Left ventricle myocardium superior (tissue), 1 donor: Measurements from ENCODE around the gene JUND. TPM values are rescaled to one million over a fixed set of nuclear protein-coding genes. Genes with fewer than 3 reads are reported as not detected.
A peak's percentile ranks its signal among the peaks of the same experiment; 100 is the strongest.
"Not testable (repeated sequence)": the region's sequence is repeated elsewhere in the genome, so short reads cannot be mapped to it uniquely, and the experiment has no call there.

Source experiments
- ATAC-seq: fragments of 200-7000 bp; cut with Tn5 transposase; one replicate; pipeline ENCODE4 v1.9.1; 2020; ENCODE audit warnings: mild to moderate bottlenecking, moderate library complexity
- DNase-seq: peaks from one replicate; pipeline ENCODE4 v3.0.0-alpha.2; 2020
- intact Hi-C: fragments of 100-400 bp; cut with micrococcal nuclease; formaldehyde crosslinking; loops from one replicate; pipeline ENCODE4 v1.11.0; 2022
- long read RNA-seq: library from polyadenylated mRNA; unstranded; transcript quantifications from one replicate; pipeline ENCODE4 v2.0.0, GENCODE V29; 2021
- total RNA-seq: library from RNA; stranded (reverse); fragmentation: NEBNext Ultra II Directional; extraction: Animal tissue kit (Norgen Biotek cat#: 25700); gene quantifications from one replicate; pipeline ENCODE4 v1.2.1, GENCODE V29; 2021
- donor health status: DM: no; HTN: yes; CAD: no; lungs with severe emphysema.

Gene JUND
- total RNA-seq, result 89.2 TPM
- long read RNA-seq, transcript JUND-201 (1 exons, 1,863 nt), result major isoform, 375 of 376 reads
- long read RNA-seq, partial matches to known transcripts, result 0 of 376 reads
- long read RNA-seq, other reads (novel, unspliced or antisense), result 1 of 376 reads

GRCh38 chr19:18281082-18282020 lies at the start of gene JUND:
TSS of gene JUND (minus strand) at chr19:18281622. CDS start at chr19:18281484, 138 bp downstream.
- DNase-seq (peak; percentile 100), ATAC-seq (peak; percentile 77)
- intact Hi-C loops, result no loop called here

DNA sequence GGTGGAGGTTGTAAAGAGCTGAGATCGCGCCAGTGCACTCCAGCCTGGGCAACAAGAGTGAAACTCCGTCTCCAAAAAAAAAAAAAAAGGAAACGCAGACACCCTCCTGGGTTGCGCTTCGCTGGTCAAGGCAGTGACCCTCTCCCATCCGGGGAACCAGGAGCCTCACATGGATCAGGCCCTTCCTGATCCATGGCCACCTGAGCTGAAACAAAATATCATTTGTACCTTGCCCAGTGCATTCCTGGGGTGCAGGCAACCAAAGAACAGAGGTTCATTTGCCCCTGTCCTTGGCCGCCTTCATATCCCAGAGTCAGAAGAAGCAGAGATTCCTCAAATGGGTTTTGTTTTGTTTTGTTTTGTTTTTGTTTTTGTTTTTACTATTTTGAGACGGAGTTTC lies 49.4 kb upstream of the JUND start:
- DNase-seq (no peak), ATAC-seq (no peak)

GRCh38 chr19:18329035-18329376 lies 47.6 kb upstream of the JUND start:
- peak; percentile 14 for ATAC-seq
- intact Hi-C loops, result loop anchor here (2.0 to 10.0 kb wide), 2 partner anchors 50 to 124 kb away; partner anchors contain the start of gene RAB3A
- no peak for DNase-seq

More for the DNA sequence above, 49.4 kb upstream of the JUND start:
- intact Hi-C loops, result no loop called here

DNA sequence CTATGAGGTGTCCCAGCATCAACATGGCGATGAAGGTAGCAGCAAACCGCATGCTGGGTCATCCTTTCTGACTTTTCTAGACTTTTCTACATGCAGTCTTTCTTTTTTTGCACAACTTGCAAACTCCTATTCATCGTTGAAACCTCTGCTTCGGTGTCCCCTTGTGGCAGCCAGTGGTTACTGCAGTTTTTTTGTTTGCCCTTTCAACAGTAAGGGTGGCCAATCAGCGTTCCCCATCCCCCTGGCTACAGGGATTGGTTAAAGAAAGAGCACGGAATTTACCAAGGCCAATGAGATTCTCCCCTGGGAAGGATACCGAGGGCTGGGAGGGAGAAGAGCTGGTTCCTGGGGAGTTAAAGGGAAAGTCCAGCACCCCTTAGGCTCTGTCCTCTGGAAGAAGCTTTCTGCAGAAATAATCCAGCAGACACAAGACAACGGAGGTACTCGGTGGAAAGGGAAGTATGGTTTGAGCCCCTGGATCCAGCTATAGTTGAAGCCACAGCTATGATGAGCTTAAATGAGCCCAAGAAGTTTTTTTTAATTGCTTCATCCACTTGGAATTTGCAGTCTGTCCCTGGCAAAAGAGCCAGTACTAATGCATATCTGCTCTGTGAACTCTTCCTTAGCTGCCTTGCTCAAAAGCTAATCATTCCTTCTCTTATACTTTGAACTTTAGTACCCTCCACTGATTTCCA lies 47.1 kb upstream of the JUND start:
- ATAC-seq, result peak; percentile 98
- peak; percentile 84 for DNase-seq
- intact Hi-C loops, result loop anchor here (2.0 to 10.0 kb wide), 2 partner anchors 50 to 124 kb away; partner anchors contain the start of gene RAB3A

DNA sequence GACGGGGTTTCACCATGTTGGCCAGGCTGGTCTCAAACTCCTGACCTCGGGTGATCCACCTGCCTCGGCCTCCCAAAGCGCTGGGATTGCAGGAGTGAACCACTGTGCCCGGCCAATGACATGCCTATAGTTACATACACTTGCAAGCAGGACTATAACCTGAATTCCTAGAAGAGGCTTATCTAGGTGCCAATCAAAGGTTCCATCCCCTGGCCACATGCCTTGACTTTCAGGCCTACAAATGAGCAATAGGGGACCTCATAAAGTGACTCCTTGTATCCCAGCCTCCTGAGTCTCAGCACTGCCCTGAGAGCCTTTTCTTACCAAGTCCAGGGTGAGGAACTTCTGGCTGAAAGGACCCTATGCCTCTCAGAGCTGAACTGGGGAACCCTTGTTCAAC lies 45.4 kb upstream of the JUND start:
- ATAC-seq (no peak), DNase-seq (no peak)
- intact Hi-C loops, result loop anchor here (10.0 kb wide), 1 partner anchor 122 kb away; the partner anchor contains the start of gene RAB3A

GRCh38 chr19:18324373-18324731 lies 42.9 kb upstream of the JUND start:
- intact Hi-C loops, result loop anchor here (10.0 kb wide), 1 partner anchor 120 kb away; the partner anchor contains the start of gene RAB3A
- not testable (repeated sequence) for DNase-seq, ATAC-seq

GRCh38 chr19:18322759-18323460 lies 41.5 kb upstream of the JUND start, which contains the start of gene LSM4:
TSS of gene LSM4 (minus strand) at chr19:18323076. CDS start at chr19:18323020, 56 bp downstream.
- ATAC-seq, result peak; percentile 96
- intact Hi-C loops, result loop anchor here (10.0 kb wide), 1 partner anchor 118 kb away; the partner anchor contains the start of gene RAB3A
- peak; percentile 99 for DNase-seq

DNA sequence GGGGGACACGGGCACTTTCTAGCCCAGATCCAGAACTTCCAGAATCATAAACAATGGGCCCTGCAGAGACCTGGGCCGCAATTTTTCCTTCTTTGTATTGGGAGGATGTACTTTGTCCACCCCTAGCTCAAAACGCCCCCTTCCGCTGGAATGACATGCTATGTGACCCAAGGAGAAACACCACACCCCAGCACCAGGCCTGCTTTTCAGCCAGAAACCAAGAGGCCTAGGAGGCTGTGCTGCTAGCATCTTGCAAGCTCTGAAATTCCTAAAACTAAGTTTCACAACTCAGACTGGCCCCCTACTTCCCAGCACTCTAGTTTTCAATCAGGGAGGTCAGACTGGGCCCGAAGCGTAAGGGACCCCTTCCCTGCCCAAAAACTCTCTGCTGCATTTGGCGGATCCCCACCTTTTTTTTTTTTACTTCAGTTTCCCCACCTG lies 40.9 kb upstream of the JUND start:
- DNase-seq (no peak), ATAC-seq (peak; percentile 6)
- intact Hi-C loops, result loop anchor here (10.0 kb wide), 1 partner anchor 118 kb away; the partner anchor contains the start of gene RAB3A

- DNase-seq, result no peak
- intact Hi-C loops, result loop anchor here (10.0 kb wide), 1 partner anchor 117 kb away; the partner anchor contains the start of gene RAB3A
- ATAC-seq, result no peak
These were observed 40.3 kb upstream of the JUND start for GRCh38 chr19:18321734-18322102.

GRCh38 chr19:18320865-18321733 lies 39.7 kb upstream of the JUND start:
- ATAC-seq (no peak), DNase-seq (no peak)
- intact Hi-C loops, result loop anchor here (10.0 kb wide), 1 partner anchor 116 kb away; the partner anchor contains the start of gene RAB3A

- no peak for DNase-seq
- ATAC-seq, result no peak
- intact Hi-C loops, result loop anchor here (10.0 kb wide), 1 partner anchor 115 kb away; the partner anchor contains the start of gene RAB3A
These were observed 38.2 kb upstream of the JUND start for GRCh38 chr19:18319591-18320135.

GRCh38 chr19:18317961-18318800 lies 36.8 kb upstream of the JUND start:
- DNase-seq (peak; percentile 70), ATAC-seq (peak; percentile 4)
- intact Hi-C loops, result no loop called here

DNA sequence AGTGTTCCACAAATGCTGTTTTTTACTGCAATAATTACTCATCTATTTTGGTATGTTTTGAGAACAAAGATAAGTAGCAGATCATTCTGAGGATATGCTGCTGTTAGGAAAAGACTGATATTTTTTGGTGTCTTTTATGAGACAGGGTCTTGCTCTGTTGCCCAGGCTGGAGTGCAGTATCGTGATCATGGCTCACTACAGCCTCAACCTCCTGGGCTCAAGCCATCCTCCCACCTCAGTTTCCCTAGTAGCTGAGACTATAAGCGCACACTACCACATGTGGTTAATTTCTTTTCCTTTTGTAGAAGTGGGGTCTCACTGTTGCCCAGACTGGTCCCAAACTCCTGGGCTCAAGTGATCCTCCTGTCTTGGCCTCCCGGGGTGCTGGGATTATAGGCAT lies 32.0 kb upstream of the JUND start:
- ATAC-seq, result no peak
- intact Hi-C loops, result no loop called here

GRCh38 chr19:18312092-18312534 lies 30.7 kb upstream of the JUND start:
- DNase-seq, result no peak
- intact Hi-C loops, result no loop called here
- no peak for ATAC-seq

More for the DNA sequence above, 32.0 kb upstream of the JUND start:
- no peak for DNase-seq

- ATAC-seq, result no peak
- no peak for DNase-seq
- intact Hi-C loops, result no loop called here
These were observed 30.2 kb upstream of the JUND start for GRCh38 chr19:18311502-18312091.

GRCh38 chr19:18310966-18311365 lies 29.5 kb upstream of the JUND start:
- no peak for DNase-seq
- intact Hi-C loops, result no loop called here
- ATAC-seq, result no peak
